ENCODE results near the gene TRPC1.

- TF ChIP-seq EZH2 (IDR thresholded peaks at IDR 0.05; ENCODE audit: insufficient read depth, low read length) (no peak), CTCF (IDR thresholded peaks at IDR 0.05; ENCODE audit: insufficient read depth, low read depth, low read length) (no peak)
Measured at GRCh38 chr3:142852009-142852408, 128.2 kb downstream of the TRPC1 start.

All from astrocyte (in vitro differentiated cells and primary cell).